ENCODE results near the gene COX5A. TPM values are rescaled to one million over a fixed set of nuclear protein-coding genes. Genes with fewer than 3 reads are reported as not detected.
A peak's percentile ranks its signal among the peaks of the same experiment; 100 is the strongest.

Gene COX5A
- total and polyA plus RNA-seq, 2 of the 13 experiments (the other 11 are each of a cell fraction or from before 2014, with no cell fraction given) = 158 to 218 TPM

DNA sequence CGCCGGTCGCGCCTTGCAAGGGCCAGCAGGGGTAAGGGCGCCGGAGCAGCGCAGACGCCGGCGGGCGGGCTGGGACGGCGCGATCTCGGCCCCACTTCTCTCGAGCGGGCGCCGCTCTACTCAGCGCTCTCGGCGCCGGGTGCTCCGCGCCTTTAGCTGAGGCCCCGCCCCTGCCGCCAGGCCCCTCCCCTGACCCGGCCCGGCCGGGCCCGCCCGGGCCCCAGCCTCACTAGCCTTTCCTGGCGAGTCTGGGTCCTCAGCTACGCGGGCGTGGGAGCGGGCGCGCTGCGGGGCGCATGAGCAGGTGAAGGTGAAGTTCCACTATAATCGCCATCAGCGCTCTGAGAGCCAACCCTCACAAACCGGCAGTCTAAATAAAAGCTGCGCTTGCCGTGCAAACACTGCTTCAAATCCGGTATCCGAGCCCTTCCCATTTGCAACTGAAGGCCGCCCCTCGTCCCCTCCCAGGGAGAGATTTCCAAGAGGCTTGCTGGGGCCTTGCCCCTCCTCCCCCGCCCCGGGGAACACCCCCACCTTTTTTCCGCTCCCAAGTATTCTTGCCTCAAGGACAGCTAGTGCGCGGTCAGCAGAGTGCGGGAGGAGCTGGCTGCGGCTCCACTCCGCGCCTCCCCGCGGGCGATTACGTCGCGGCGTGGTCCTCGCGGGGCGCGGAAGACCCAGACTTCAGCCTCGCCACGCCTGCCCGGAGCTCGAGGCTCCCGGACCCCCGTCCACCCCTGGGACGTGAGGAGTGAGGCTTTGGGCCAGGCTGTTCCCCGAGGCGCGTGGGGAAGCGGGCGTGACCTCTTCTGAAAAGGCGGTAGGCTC, 19.0 kb upstream of the COX5A start, which contains the start of gene RPP25 (continued):
- TF ChIP-seq, protein P1, sequence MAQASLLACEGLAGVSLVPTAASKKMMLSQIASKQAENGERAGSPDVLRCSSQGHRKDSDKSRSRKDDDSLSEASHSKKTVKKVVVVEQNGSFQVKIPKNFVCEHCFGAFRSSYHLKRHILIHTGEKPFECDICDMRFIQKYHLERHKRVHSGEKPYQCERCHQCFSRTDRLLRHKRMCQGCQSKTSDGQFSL (CRISPR knock-in tag; IDR thresholded peaks at IDR 0.05) = no peak
- TF ChIP-seq HDAC1 (CRISPR knock-in tag; IDR thresholded peaks at IDR 0.05) (peak; percentile 47; the same call in 1 of the 2 replicates), ETS1 (CRISPR knock-in tag; IDR thresholded peaks at IDR 0.05) (no peak), TRIM22 (IDR thresholded peaks at IDR 0.05) (no peak), KAT8 (CRISPR knock-in tag; IDR thresholded peaks at IDR 0.05) (0 out of 2 replicates have a peak, but pooled peaks have one; percentile 15), ZNF691 (CRISPR knock-in tag; IDR thresholded peaks at IDR 0.05; ENCODE audit: borderline replicate concordance, low read depth) (no peak), ZNF253 (CRISPR knock-in tag; IDR thresholded peaks at IDR 0.05; ENCODE audit: borderline replicate concordance) (0 out of 2 replicates have a peak, but pooled peaks have one; percentile 40), ZNF207 (IDR thresholded peaks at IDR 0.05; ENCODE audit: borderline replicate concordance) (no peak), ZFY (CRISPR knock-in tag; IDR thresholded peaks at IDR 0.05) (0 out of 2 replicates have a peak, but pooled peaks have one; percentile 37), MED1 (CRISPR knock-in tag; IDR thresholded peaks at IDR 0.05) (no peak), ZNF484 (CRISPR knock-in tag; IDR thresholded peaks at IDR 0.05; ENCODE audit: borderline replicate concordance, low read depth) (no peak), MTA1 (CRISPR knock-in tag; IDR thresholded peaks at IDR 0.05; ENCODE audit: borderline replicate concordance) (peak; percentile 43; the same call in 1 of the 2 replicates), ZNF597 (CRISPR knock-in tag; IDR thresholded peaks at IDR 0.05) (no peak), SALL1 (CRISPR knock-in tag; IDR thresholded peaks at IDR 0.05) (peak; percentile 17; the same call in 1 of the 2 replicates), NONO (IDR thresholded peaks at IDR 0.05) (no peak), NONO (CRISPR knock-in tag; conservative IDR thresholded peaks at IDR 0.05) (no peak), ZNF768 (CRISPR knock-in tag; IDR thresholded peaks at IDR 0.05) (peak; percentile 20; the same call in 1 of the 2 replicates), ZFAT (CRISPR knock-in tag; conservative IDR thresholded peaks at IDR 0.05) (no peak), HOXA3 (CRISPR knock-in tag; IDR thresholded peaks at IDR 0.05) (0 out of 2 replicates have a peak, but pooled peaks have one; percentile 42), TIGD3 (CRISPR knock-in tag; IDR thresholded peaks at IDR 0.05; ENCODE audit: borderline replicate concordance) (no peak)
- TF ChIP-seq, protein P2, sequence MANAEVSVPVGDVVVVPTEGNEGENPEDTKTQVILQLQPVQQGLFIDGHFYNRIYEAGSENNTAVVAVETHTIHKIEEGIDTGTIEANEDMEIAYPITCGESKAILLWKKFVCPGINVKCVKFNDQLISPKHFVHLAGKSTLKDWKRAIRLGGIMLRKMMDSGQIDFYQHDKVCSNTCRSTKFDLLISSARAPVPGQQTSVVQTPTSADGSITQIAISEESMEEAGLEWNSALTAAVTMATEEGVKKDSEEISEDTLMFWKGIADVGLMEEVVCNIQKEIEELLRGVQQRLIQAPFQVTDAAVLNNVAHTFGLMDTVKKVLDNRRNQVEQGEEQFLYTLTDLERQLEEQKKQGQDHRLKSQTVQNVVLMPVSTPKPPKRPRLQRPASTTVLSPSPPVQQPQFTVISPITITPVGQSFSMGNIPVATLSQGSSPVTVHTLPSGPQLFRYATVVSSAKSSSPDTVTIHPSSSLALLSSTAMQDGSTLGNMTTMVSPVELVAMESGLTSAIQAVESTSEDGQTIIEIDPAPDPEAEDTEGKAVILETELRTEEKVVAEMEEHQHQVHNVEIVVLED (CRISPR knock-in tag; IDR thresholded peaks at IDR 0.05; ENCODE audit: borderline replicate concordance) = no peak

All from HepG2 (cell line).